H9 (cell line): ENCODE data around the gene PIGL. TPM values are rescaled to one million over a fixed set of nuclear protein-coding genes. Genes with fewer than 3 reads are reported as not detected.

Experiments used
- DNase-seq: peaks from one replicate; pipeline ENCODE4 v3.0.0-alpha.2; 2017
- H2AFZ ChIP-seq: one replicate; pipeline ENCODE4 v1.6.1; 2013; ENCODE audit warnings: mild to moderate bottlenecking, low read length, control low read depth, moderate library complexity
- H2AK5ac ChIP-seq: 2 replicates; pipeline ENCODE4 v1.6.1; 2013; ENCODE audit warnings: low read length, control low read depth, mixed read lengths; ENCODE audit not compliant: insufficient read length
- H2BK120ac ChIP-seq: one replicate; pipeline ENCODE4 v1.6.1; 2013; ENCODE audit warnings: low read depth, mild to moderate bottlenecking, low read length, control low read depth, inconsistent platforms; ENCODE audit not compliant: poor library complexity, severe bottlenecking
- H2BK12ac ChIP-seq: 2 replicates; pipeline ENCODE4 v1.6.1; 2013; ENCODE audit warnings: low read length, control low read depth, mixed read lengths, low read depth; ENCODE audit not compliant: insufficient read length
- H2BK15ac ChIP-seq: 2 replicates; pipeline ENCODE4 v1.6.1; 2013; ENCODE audit warnings: low read depth, low read length, control low read depth
- H2BK20ac ChIP-seq: one replicate; pipeline ENCODE4 v1.6.1; 2013; ENCODE audit warnings: low read depth, mild to moderate bottlenecking, low read length, control low read depth, inconsistent platforms; ENCODE audit not compliant: poor library complexity, severe bottlenecking
- H2BK5ac ChIP-seq: 2 replicates; pipeline ENCODE4 v1.6.1; 2013; ENCODE audit warnings: low read length, control low read depth, mixed read lengths; ENCODE audit not compliant: insufficient read length
- H3K14ac ChIP-seq: 2 replicates; pipeline ENCODE4 v1.6.1; 2013; ENCODE audit warnings: low read length, control low read depth; ENCODE audit not compliant: insufficient read depth
- H3K18ac ChIP-seq: 2 replicates; pipeline ENCODE4 v1.6.1; 2013; ENCODE audit warnings: low read depth, mild to moderate bottlenecking, mixed read lengths, low read length, control low read depth; ENCODE audit not compliant: insufficient read length
- H3K23ac ChIP-seq: 2 replicates; pipeline ENCODE4 v1.6.1; 2013; ENCODE audit warnings: low read length, control low read depth, mixed read lengths, low read depth; ENCODE audit not compliant: insufficient read length
- H3K23me2 ChIP-seq: 2 replicates; pipeline ENCODE4 v1.6.1; 2013; ENCODE audit warnings: low read depth, mild to moderate bottlenecking, mixed read lengths, low read length, control low read depth; ENCODE audit not compliant: insufficient read length, poor library complexity, severe bottlenecking
- H3K27ac ChIP-seq: 2 replicates; pipeline ENCODE4 v1.5.1; 2013; ENCODE audit warnings: low read length, control low read depth, mixed read lengths, low read depth; ENCODE audit not compliant: insufficient read length
- H3K27me3 ChIP-seq: 2 replicates; pipeline ENCODE4 v1.6.1; 2013; ENCODE audit warnings: low read length, control low read depth, inconsistent platforms; ENCODE audit not compliant: insufficient read depth
- H3K4ac ChIP-seq: 2 replicates; pipeline ENCODE4 v1.6.1; 2013; ENCODE audit warnings: low read depth, mild to moderate bottlenecking, control low read depth, inconsistent platforms, low read length, moderate library complexity
- H3K4me1 ChIP-seq: 2 replicates; pipeline ENCODE4 v1.6.1; 2013; ENCODE audit warnings: low read length, control low read depth, inconsistent platforms; ENCODE audit not compliant: insufficient read depth
- H3K4me2 ChIP-seq: 2 replicates; pipeline ENCODE4 v1.6.1; 2013; ENCODE audit warnings: low read length, control low read depth, mixed read lengths; ENCODE audit not compliant: insufficient read length, insufficient read depth
- H3K56ac ChIP-seq: 2 replicates; pipeline ENCODE4 v1.6.1; 2013; ENCODE audit warnings: low read depth, mild to moderate bottlenecking, mixed read lengths, low read length, control low read depth; ENCODE audit not compliant: insufficient read length
- H3K79me1 ChIP-seq: 2 replicates; pipeline ENCODE4 v1.6.1; 2013; ENCODE audit warnings: low read depth, mild to moderate bottlenecking, moderate library complexity, low read length, control low read depth, inconsistent platforms; ENCODE audit not compliant: insufficient read depth, poor library complexity, severe bottlenecking
- H3K79me2 ChIP-seq: 2 replicates; pipeline ENCODE4 v1.6.1; 2013; ENCODE audit warnings: low read length, control low read depth, inconsistent platforms; ENCODE audit not compliant: insufficient read depth
- H3K9ac ChIP-seq: 2 replicates; pipeline ENCODE4 v1.6.1; 2013; ENCODE audit warnings: low read length, control low read depth, mixed read lengths; ENCODE audit not compliant: insufficient read length; ENCODE audit errors: extremely low read depth
- H3K9me3 ChIP-seq: one replicate; pipeline ENCODE4 v1.6.1; 2013; ENCODE audit warnings: low read depth, low read length, inconsistent platforms; ENCODE audit not compliant: control insufficient read depth
- H3T11ph ChIP-seq: one replicate; pipeline ENCODE4 v1.6.1; 2013; ENCODE audit warnings: mild to moderate bottlenecking, low read length, control low read depth, inconsistent platforms
- H4K20me1 ChIP-seq: one replicate; pipeline ENCODE4 v1.6.1; 2013; ENCODE audit not compliant: control insufficient read depth, insufficient read length, insufficient read depth
- H4K5ac ChIP-seq: 2 replicates; pipeline ENCODE4 v1.6.1; 2013; ENCODE audit warnings: low read depth, mild to moderate bottlenecking, mixed read lengths, low read length, control low read depth; ENCODE audit not compliant: insufficient read length
- H4K8ac ChIP-seq: replicated peaks from 2 replicates; pipeline ENCODE4 v1.6.1; 2013; ENCODE audit warnings: low read length, control low read depth, mixed read lengths, low read depth; ENCODE audit not compliant: insufficient read length
- H4K91ac ChIP-seq: 2 replicates; pipeline ENCODE4 v1.6.1; 2013; ENCODE audit warnings: low read depth, mild to moderate bottlenecking, moderate library complexity, mixed read lengths, low read length, control low read depth; ENCODE audit not compliant: insufficient read length
- H3K27ac Mint-ChIP-seq, 3 experiments: 2 replicates in 2 of 3; 3 replicates in 1 of 3; pipeline ENCODE4 v1.8.0; 2020 to 2021; ENCODE audit warnings: mixed read lengths in 3 of 3, mild to moderate bottlenecking in 1 of 3, moderate library complexity in 1 of 3
- H3K27me3 Mint-ChIP-seq: 2 replicates; pipeline ENCODE4 v1.8.0; 2021; ENCODE audit warnings: low read depth, mild to moderate bottlenecking, moderate library complexity, mixed read lengths
- H3K36me3 Mint-ChIP-seq, 3 experiments: 2 replicates in 2 of 3; 3 replicates in 1 of 3; pipeline ENCODE4 v1.8.0; 2020 to 2021; ENCODE audit warnings: low read depth in 3 of 3, mixed read lengths in 3 of 3; ENCODE audit not compliant: insufficient read depth in 1 of 3
- H3K4me1 Mint-ChIP-seq, 2 experiments: 2 replicates each; pipeline ENCODE4 v1.8.0; 2020; ENCODE audit warnings: mixed read lengths in 2 of 2
- H3K4me3 Mint-ChIP-seq, 2 experiments: 2 replicates in 1 of 2; 3 replicates in 1 of 2; pipeline ENCODE4 v1.8.0; 2020 to 2021; ENCODE audit warnings: mild to moderate bottlenecking in 2 of 2, mixed read lengths in 2 of 2, moderate library complexity in 1 of 2
- H3K9me3 Mint-ChIP-seq, 2 experiments: 2 replicates in 1 of 2; 3 replicates in 1 of 2; pipeline ENCODE4 v1.8.0; 2020; ENCODE audit warnings: mild to moderate bottlenecking in 2 of 2, mixed read lengths in 2 of 2, moderate library complexity in 1 of 2
- CTCF ChIP-seq: fragments of 200-600 bp; sonication (generic); conservative IDR thresholded peaks from 3 replicates; pipeline ENCODE4 v1.8.0; 2021; ENCODE audit warnings: antibody characterized with exemption, mild to moderate bottlenecking
- total RNA-seq: library from RNA; stranded (reverse); gene quantifications from 2 replicates; pipeline ENCODE4 v1.2.1, GENCODE V29; 2021

Gene PIGL
- total RNA-seq, 1 experiment from 2014 or later, result 21.6 TPM

GRCh38 chr17:16282522-16282921 lies 65.5 kb downstream of the PIGL start:
- no peaks in the 10 kb centered on the region for H3K9me3 ChIP-seq
- no peak overlapping the region for H2BK120ac ChIP-seq
- H3K27me3 ChIP-seq, result no peaks in the 10 kb centered on the region; the same call in 1 of the 2 replicates
- H4K91ac ChIP-seq, result no peak overlapping the region
- no peaks in the 10 kb centered on the region for H3K79me1 ChIP-seq
- no peak overlapping the region for H3K18ac ChIP-seq
- H3K79me2 ChIP-seq, result no peaks in the 10 kb centered on the region
- no peak overlapping the region for H2BK15ac ChIP-seq
- DNase-seq, result no peak
- H4K8ac ChIP-seq, result no peak overlapping the region
- no peak overlapping the region for H3K4me3 Mint-ChIP-seq
- no peak overlapping the region for H3K27ac ChIP-seq
- H3K23ac ChIP-seq, result no peak overlapping the region
- no peak overlapping the region for H3K4me2 ChIP-seq
- H2BK12ac ChIP-seq, result no peak overlapping the region
- H3K9ac ChIP-seq, result no peak overlapping the region
- no peak overlapping the region for H2AFZ ChIP-seq
- H3K4ac ChIP-seq, result no peak overlapping the region
- no peak overlapping the region for H2BK5ac ChIP-seq
- H4K5ac ChIP-seq, result no peak overlapping the region
- H3T11ph ChIP-seq, result no peak overlapping the region
- no peaks in the 10 kb centered on the region for H4K20me1 ChIP-seq
- H3K27ac Mint-ChIP-seq, result no peak overlapping the region
- TF ChIP-seq CTCF, result no peak
- peaks cover 2% of the 10 kb centered on the region; the same call in 1 of the 2 replicates for H3K4me1 ChIP-seq
- H3K36me3 Mint-ChIP-seq, result peaks cover 12 to 20% (median 15%) of the 10 kb centered on the region in 3 experiments
- H2AK5ac ChIP-seq, result no peak overlapping the region
- no peak overlapping the region for H2BK20ac ChIP-seq
- H3K4me1 Mint-ChIP-seq, result peaks cover 16 to 19% of the 10 kb centered on the region in 2 experiments
- H3K27me3 Mint-ChIP-seq, result peaks cover 18% of the 10 kb centered on the region
- H3K23me2 ChIP-seq, result no peaks in the 10 kb centered on the region
- no peak overlapping the region for H3K14ac ChIP-seq
- H3K56ac ChIP-seq, result no peak overlapping the region
- H3K9me3 Mint-ChIP-seq, result peaks cover 4 to 8% of the 10 kb centered on the region in 2 experiments; a peak in 3 of 5 replicates
